H1 (cell line): ENCODE results near the gene DNAL4. TPM values are rescaled to one million over a fixed set of nuclear protein-coding genes. Genes with fewer than 3 reads are reported as not detected.

Experiments
- POU5F1 ChIP-seq: IDR thresholded peaks from 2 replicates; pipeline ENCODE4 v1.6.1; 2011; ENCODE audit warnings: low read depth, mild to moderate bottlenecking, low read length, moderate library complexity
- polyA plus RNA-seq, 7 experiments: library from polyadenylated mRNA; depleted of rRNA in 3 of 7; stranded (reverse) in 5 of 7; unstranded in 2 of 7; fragments of >200 nt in 5 of 7; fragments of 200-250 nt in 2 of 7; gene quantifications; 1 replicate in 5 of 7; 2 replicates in 1 of 7; 4 replicates in 1 of 7; pipeline versions ENCODE4 v1.2.1 to v1.2.3, GENCODE V29; 2011 to 2013; ENCODE audit warnings: missing spikeins in 2 of 7, mixed read lengths in 2 of 7
- total RNA-seq: library from RNA; stranded (reverse); fragmentation: NEBNext Ultra II Directional; extraction: Animal tissue kit (Norgen Biotek cat#: 25700); gene quantifications from 2 replicates; pipeline ENCODE4 v1.2.1, GENCODE V29; 2021

Gene DNAL4
- total and polyA plus RNA-seq, 2 of the 8 experiments (the other 6 are each of a cell fraction or from before 2014, with no cell fraction given): 8.8 to 14.0 TPM

DNA sequence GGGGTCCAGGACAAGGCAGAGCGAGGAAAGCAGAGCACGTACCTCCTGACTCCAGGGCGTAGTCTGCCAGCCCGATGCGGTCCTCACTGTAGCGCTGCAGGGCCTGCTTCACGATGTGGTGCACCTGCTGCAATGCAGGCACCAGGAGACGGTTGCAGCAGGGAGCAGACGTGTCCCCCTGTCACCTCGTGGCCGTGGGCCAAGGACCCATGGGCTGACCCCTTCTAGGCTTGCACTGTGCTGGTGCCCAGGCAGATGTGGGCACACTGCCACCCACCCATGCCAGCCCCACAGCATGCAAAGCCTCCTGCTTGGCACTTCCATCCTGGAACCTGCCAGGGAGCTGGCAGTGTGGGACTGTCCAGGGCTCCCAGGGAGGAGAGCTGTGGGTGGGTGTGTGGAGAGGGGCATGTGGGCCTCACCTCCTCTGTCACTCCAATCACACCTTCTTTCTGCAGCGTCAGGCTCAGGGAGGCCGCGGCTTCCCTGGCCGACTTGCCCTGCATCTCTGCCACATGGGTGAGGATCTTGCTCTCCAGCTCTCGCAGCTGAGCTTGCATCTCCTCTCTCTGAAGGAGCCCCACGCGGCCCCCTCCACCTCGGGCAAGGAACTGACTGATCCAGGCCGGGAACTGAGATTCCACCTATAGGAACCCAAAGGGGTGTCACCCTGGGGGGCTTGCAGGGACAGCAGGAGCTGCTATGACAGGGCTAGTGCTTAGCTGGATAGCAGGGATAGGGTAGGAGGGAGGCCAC lies 54.5 kb downstream of the DNAL4 start (continued):
- TF ChIP-seq POU5F1: no peak
